SKM-1 (cell line): ENCODE measurements around the gene EFCAB9.
"Not testable (repeated sequence)": the region's sequence is repeated elsewhere in the genome, so short reads cannot be mapped to it uniquely, and the experiment has no call there.

Experiments used
- DNase-seq: peaks from one replicate; lab custom pipeline; 2025; ENCODE audit not compliant: unreplicated experiment; lab: John Stamatoyannopoulos, UW

Gene EFCAB9

GRCh38 chr5:172193872-172194271 is at the start of gene EFCAB9:
TSS of gene EFCAB9 (plus strand) at chr5:172194172. CDS start at chr5:172194173, 1 bp downstream.
- DNase-seq = no peak

DNA sequence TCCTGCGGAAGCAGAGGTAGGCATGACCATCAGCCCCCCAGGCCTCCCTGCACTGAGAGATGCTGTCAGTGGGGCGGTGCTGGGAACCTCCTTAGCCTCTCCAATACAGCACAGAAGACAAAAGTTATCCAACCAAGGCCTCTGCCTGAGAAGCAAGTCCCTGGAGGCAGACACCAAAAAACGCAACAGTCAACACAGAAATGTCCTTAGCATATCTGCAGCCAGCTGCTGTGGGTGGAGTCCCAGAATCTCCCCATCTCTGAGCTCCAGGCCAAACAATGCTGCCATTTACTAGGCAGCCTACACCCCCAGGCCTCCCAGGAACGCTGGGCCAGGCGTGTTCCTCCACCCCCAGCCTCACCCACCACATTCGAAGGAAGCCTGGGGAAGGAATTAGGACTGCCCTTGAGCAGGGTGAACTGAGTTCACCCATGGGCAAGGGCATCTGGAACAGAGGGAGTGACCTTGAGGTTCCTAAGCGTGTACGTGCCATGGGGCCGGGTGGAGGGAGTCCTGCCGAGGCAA is 49.6 kb upstream of the EFCAB9 start:
- DNase-seq = no peak

DNA sequence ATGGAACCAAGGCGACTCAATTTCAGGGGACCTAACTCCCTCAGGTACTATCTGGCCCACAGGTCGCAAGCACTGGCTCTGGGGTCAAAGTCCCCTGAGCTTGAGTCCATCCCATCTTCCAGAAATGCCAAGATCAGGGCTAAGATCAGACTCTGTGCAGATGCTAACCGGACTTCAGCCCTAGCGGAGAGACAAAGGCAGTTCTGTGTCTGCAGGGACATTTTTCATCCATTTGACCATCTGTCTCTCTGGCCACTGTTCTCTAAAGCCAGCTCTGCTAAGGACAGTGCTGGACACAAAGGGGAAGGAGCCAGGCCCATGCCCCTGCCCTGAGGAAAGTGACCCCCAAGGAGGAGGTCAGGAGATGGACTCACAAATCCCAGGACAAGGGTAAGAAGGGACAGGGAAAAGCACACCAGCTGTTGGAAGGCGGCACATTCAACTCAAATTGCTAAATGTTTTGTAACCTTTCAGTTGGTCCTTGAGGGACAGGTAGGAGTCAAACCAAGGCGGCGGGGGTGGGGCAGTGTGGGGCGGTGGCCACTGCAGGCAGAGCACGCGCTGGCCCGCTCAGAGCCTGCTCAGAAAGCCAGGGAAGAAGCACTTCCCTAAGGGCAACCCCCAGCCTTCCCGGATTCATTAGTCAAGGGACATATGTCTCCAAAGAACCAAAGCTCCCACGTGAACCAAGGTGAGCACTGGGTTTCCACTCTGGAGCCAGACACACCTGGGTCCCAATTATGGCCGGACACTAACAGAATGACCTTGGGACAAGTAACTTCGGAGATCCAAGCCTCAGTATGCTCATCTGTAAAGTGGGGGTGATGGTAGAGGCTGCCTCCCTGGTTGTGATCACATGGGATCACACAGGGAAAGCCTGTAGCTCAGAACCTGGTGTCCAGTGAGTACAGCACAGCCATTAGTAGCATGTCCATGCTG is 48.8 kb upstream of the EFCAB9 start:
- no peak for DNase-seq

DNA sequence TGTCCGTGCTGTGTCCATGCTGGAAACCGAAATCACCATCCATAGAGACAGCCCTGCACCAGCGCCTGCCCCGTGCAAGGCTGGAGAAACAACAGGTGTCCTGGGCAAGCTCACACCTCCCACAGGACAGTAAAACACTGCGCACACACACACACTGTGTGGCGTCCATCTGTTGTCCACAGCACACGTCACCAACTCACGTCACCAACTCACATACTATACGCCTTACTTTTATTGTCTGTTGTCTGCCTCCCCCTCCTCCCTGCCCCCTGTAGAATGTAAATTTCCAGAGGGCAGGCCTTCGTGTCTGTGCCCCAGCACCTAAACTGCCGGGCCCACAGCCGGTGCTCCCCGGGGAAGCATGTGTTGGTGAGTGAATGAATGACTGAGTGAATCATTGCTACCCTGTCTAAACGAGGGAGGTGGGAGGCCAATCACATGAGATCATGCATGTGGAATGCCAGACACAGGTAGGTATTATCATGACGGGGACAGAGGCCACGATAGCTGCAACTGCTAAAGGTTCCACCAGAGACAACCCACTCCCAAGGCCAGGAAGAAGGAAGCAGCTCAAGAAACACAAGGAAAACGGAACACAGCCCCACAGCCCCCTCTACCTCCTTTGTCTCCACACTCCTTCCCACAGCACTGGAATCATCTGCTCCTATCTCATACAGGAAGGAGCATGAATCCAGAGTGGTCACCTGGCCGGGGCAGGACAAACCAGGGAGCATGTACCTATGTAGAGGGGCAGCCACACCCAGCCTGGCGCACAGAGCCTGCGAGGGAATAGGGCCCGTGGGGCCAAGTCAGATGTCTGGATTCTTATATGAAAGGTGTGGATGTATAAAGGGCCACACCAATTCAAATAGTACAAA is 47.9 kb upstream of the EFCAB9 start:
- no peak for DNase-seq

- no peak for DNase-seq
Measured at GRCh38 chr5:172146748-172147092, 47.3 kb upstream of the EFCAB9 start.

DNA sequence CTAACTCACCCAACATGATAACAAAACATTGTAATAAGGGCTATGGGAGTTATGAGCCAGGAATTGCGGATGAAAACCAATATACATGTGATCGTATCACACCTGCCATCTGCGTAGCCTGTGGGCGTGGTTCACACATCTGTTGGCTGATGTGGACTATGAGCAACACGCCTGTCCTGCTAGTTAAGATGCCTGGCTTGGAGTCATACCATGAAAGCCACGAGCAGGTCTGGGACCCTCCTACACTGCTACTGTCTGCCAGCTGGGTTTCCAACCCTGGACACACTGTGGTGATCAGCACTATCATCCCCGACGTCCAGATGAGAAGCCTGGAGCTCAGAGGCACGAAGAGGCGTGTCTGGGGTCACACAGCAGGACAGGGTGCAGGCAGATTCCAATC is 46.1 kb upstream of the EFCAB9 start:
- DNase-seq = no peak

DNA sequence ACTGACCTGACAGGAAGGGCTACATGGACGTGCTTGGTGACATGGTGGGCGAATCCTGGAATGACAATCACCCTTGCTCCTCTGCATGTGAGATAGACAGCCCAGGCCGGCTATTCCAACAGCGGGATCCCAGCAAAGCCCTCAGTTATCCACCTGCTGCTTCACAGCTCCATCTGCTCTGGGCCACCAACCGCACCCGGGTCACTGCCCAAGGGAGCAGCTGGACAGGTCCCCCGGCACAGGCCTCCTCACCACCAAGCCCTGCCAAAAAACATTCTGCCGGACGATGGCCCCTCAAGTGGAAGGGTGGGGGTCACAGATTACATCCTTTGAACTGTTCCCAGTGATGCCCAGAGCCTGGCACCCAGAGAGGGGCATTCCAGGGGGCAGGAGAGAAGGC is 45.6 kb upstream of the EFCAB9 start:
- no peak for DNase-seq

GRCh38 chr5:172149073-172149472 is 44.9 kb upstream of the EFCAB9 start:
- DNase-seq = no peak

- DNase-seq = not testable (repeated sequence)
Measured at GRCh38 chr5:172149481-172149880, 44.5 kb upstream of the EFCAB9 start.

GRCh38 chr5:172150514-172151425 is 43.2 kb upstream of the EFCAB9 start:
- DNase-seq = peak; percentile 91

- no peak for DNase-seq
Measured at GRCh38 chr5:172151661-172152210, 42.2 kb upstream of the EFCAB9 start.

GRCh38 chr5:172153695-172154094 is 40.3 kb upstream of the EFCAB9 start:
- DNase-seq = no peak

- not testable (repeated sequence) for DNase-seq
Measured at GRCh38 chr5:172155101-172155500, 38.9 kb upstream of the EFCAB9 start.

DNA sequence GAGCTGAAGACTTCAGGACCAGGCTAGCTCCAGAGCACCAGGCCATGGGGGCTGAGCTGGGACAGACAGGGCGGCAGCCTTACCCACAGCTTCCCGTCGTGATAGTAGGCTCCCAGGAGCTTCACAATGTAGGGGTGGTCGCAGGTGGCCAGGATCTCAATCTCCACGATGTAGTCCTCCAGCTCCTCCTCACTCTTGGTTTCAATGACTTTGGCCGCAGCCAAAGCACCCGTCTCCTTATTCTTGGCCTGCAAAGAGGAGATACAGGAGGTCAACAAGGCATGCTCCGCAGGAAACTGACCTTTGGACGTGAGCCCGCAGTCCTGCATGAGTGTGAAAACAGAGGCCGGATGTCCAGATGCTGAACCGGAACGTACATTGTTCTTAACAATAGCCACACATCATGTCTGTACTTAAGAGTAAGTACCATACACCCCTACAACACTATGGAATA is 37.4 kb upstream of the EFCAB9 start:
- no peak for DNase-seq

GRCh38 chr5:172159016-172159415 is 35.0 kb upstream of the EFCAB9 start:
- DNase-seq = no peak

DNA sequence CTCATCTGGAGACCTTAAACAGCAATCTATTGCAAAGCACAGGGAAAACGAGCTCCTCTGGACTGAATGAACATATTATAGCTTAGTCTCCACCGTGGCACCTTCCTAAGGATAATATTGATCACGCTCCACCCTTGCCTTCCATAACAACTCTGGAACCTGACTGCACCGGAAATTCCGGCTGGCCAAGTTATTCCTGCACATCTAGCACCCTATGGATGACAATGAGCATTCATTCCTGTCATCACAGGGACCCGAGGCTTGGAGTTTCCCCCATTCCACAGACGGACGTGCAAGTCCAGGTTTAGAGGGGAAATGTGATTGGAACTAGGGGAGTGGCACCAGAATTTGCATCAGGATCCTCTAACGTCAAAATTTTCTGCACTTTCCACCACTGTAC is 33.5 kb upstream of the EFCAB9 start:
- no peak for DNase-seq

DNA sequence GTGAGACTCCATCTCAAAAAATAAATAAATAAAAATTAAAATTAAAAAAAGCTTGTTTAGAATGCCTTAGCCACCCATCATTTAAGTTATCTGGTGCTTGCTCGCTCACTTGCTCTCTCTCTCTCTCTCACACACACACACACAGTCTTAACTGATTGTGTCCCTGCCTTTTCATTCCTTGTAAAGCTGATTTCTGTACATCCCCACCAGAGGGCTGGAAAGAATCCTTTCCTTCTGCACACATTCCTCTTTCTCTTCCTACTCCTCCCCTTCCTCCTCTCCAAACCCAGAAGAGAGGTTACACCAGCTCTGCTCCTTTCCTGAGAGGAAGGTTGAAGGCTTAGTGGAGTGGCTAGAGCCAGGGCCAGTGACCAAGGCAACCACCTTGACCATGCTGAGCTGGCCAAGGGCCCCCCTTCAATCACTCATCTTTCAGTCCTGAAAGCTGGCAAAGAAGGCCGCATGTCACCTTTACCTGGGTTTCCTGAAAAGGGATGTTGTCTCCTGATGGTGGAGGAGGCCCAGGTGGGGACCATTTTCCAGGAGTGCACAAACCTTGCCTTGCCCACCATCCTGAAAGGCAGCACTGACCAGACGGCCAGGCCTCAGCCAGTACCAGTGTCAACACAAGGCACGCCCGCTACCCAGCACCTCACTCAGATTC is 31.5 kb upstream of the EFCAB9 start:
- DNase-seq = no peak

DNA sequence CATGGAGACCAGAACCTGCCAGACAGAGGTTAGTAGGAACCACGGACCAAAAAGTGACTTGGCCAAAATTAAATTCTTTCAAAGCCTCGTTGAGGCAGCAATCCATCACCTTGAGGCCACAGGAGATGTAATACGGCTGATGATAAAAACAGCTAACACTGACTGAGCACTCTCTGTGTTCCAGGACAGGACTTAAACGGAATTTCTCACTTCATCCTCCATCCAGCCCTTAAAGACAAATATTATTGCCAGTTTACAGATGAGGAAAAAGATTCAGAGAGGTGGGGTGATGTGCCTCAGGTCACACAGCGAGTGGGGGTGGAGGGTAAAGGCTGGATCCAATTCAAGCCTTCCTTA is 31.0 kb upstream of the EFCAB9 start:
- no peak for DNase-seq

- no peak for DNase-seq
Measured at GRCh38 chr5:172163346-172163745, 30.6 kb upstream of the EFCAB9 start.

- no peak for DNase-seq
Measured at GRCh38 chr5:172164769-172165212, 29.2 kb upstream of the EFCAB9 start.
